Measurements from ENCODE around the gene TRAPPC3L. TPM values are rescaled to one million over a fixed set of nuclear protein-coding genes. Genes with fewer than 3 reads are reported as not detected.

The TRAPPC3L gene
- total RNA-seq, 1 experiment from 2014 or later: not detected

- H4K20me1 ChIP-seq (ENCODE audit: insufficient read depth): no peaks in the 10 kb centered on the region
- DNase-seq (ENCODE audit: low read depth, low spot score) (no peak), ATAC-seq (no peak)
- no peaks in the 10 kb centered on the region for H3K27me3 ChIP-seq (ENCODE audit: insufficient read depth, low read length)
- RAD21 ChIA-PET (ENCODE audit: low non-redundant PET in 1 of 2, low total read pairs in 2 of 2, uncharacterized antibody in 2 of 2, unreplicated experiment in 2 of 2): no interaction called here
- POLR2A ChIA-PET: no interaction called here
- no peak overlapping the region for H3K4me3 ChIP-seq (replicated peaks in 1 of 2; ENCODE audit: low read depth in 1 of 2, low read length in 2 of 2)
- CTCF ChIA-PET: no interaction called here
- no peak overlapping the region for H2AFZ ChIP-seq (ENCODE audit: low read depth, low read length, poor library complexity, severe bottlenecking)
- no peaks in the 10 kb centered on the region for H3K79me2 ChIP-seq (ENCODE audit: insufficient read depth, low read length)
- H3K36me3 ChIP-seq (ENCODE audit: control insufficient read depth in 1 of 2, insufficient read depth in 2 of 2, low read length in 2 of 2): no peaks in the 10 kb centered on the region
- H3K4me2 ChIP-seq (ENCODE audit: low read length): no peak overlapping the region
- H3K9ac ChIP-seq (ENCODE audit: low read length): no peak overlapping the region
- no TSS peak for BruUV-seq (replicated peaks)
- no peaks in the 10 kb centered on the region for H3K4me1 ChIP-seq (ENCODE audit: control insufficient read depth in 1 of 2, insufficient read depth in 2 of 2, low read length in 2 of 2)
- no peaks in the 10 kb centered on the region for H3K9me2 ChIP-seq (ENCODE audit: insufficient read depth)
- intact Hi-C loops (cut with micrococcal nuclease): no loop called here
- no peak overlapping the region for H3K27ac ChIP-seq (ENCODE audit: low read depth, low read length)
- no peaks in the 10 kb centered on the region for H3K9me3 ChIP-seq (ENCODE audit: control insufficient read depth in 1 of 2, insufficient read depth in 1 of 2, low read depth in 1 of 2, low read length in 2 of 2)
- no peak for TF ChIP-seq POLR2A (IDR thresholded peaks at IDR 0.05; ENCODE audit: borderline replicate concordance, extremely low read depth, insufficient read depth, insufficient read length)
- TF ChIP-seq POLR2AphosphoS5 (IDR thresholded peaks at IDR 0.05; ENCODE audit: low read depth, low read length): no peak
- no peak for TF ChIP-seq ZBTB33 (IDR thresholded peaks at IDR 0.05; ENCODE audit: extremely low read depth, insufficient replicate concordance, low read length)
Observed at GRCh38 chr6:116458264-116458663, 87.2 kb downstream of the TRAPPC3L start.

- intact Hi-C loops (cut with micrococcal nuclease): no loop called here
- BruUV-seq (replicated peaks): no TSS peak
- Histone ChIP-seq H3K4me3 (replicated peaks in 1 of 2; ENCODE audit: low read depth in 1 of 2, low read length in 2 of 2) (no peak overlapping the region), H3K9me3 (ENCODE audit: control insufficient read depth in 1 of 2, insufficient read depth in 1 of 2, low read depth in 1 of 2, low read length in 2 of 2) (no peaks in the 10 kb centered on the region), H2AFZ (ENCODE audit: low read depth, low read length, poor library complexity, severe bottlenecking) (no peak overlapping the region), H3K4me1 (ENCODE audit: control insufficient read depth in 1 of 2, insufficient read depth in 2 of 2, low read length in 2 of 2) (no peaks in the 10 kb centered on the region), H3K79me2 (ENCODE audit: insufficient read depth, low read length) (no peaks in the 10 kb centered on the region), H3K9me2 (ENCODE audit: insufficient read depth) (no peaks in the 10 kb centered on the region), H4K20me1 (ENCODE audit: insufficient read depth) (no peaks in the 10 kb centered on the region), H3K27ac (ENCODE audit: low read depth, low read length) (no peak overlapping the region), H3K4me2 (ENCODE audit: low read length) (no peak overlapping the region), H3K27me3 (ENCODE audit: insufficient read depth, low read length) (no peaks in the 10 kb centered on the region), H3K36me3 (ENCODE audit: control insufficient read depth in 1 of 2, insufficient read depth in 2 of 2, low read length in 2 of 2) (no peaks in the 10 kb centered on the region), H3K9ac (ENCODE audit: low read length) (no peak overlapping the region)
- RAD21 ChIA-PET (ENCODE audit: low non-redundant PET in 1 of 2, low total read pairs in 2 of 2, uncharacterized antibody in 2 of 2, unreplicated experiment in 2 of 2): no interaction called here
- POLR2A ChIA-PET: no interaction called here
- CTCF ChIA-PET: no interaction called here
- DNase-seq (ENCODE audit: low read depth, low spot score) (no peak), ATAC-seq (no peak)
- TF ChIP-seq SRF (IDR thresholded peaks at IDR 0.05; ENCODE audit: low read depth) (no peak), POLR2AphosphoS5 (IDR thresholded peaks at IDR 0.05; ENCODE audit: low read depth, low read length) (no peak), POLR2A (IDR thresholded peaks at IDR 0.05; ENCODE audit: borderline replicate concordance, extremely low read depth, insufficient read depth, insufficient read length) (no peak), RAD21 (IDR thresholded peaks at IDR 0.05; ENCODE audit: low read depth) (no peak), ZFX (IDR thresholded peaks at IDR 0.05) (no peak), ZBTB33 (IDR thresholded peaks at IDR 0.05; ENCODE audit: extremely low read depth, insufficient replicate concordance, low read length) (no peak), SIN3A (IDR thresholded peaks at IDR 0.05; ENCODE audit: low read depth) (no peak), ZNF274 (IDR thresholded peaks at IDR 0.05; ENCODE audit: low read depth, low read length) (no peak), CBX3 (IDR thresholded peaks at IDR 0.05; ENCODE audit: low read depth) (no peak), FOSL1 (IDR thresholded peaks at IDR 0.05; ENCODE audit: low read depth) (no peak), TCF7L2 (IDR thresholded peaks at IDR 0.05; ENCODE audit: borderline replicate concordance, extremely low read depth, insufficient read depth, insufficient read length) (no peak)
- TF ChIP-seq, protein P1, sequence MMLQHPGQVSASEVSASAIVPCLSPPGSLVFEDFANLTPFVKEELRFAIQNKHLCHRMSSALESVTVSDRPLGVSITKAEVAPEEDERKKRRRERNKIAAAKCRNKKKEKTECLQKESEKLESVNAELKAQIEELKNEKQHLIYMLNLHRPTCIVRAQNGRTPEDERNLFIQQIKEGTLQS (IDR thresholded peaks at IDR 0.05): no peak
- TF ChIP-seq, protein P2, sequence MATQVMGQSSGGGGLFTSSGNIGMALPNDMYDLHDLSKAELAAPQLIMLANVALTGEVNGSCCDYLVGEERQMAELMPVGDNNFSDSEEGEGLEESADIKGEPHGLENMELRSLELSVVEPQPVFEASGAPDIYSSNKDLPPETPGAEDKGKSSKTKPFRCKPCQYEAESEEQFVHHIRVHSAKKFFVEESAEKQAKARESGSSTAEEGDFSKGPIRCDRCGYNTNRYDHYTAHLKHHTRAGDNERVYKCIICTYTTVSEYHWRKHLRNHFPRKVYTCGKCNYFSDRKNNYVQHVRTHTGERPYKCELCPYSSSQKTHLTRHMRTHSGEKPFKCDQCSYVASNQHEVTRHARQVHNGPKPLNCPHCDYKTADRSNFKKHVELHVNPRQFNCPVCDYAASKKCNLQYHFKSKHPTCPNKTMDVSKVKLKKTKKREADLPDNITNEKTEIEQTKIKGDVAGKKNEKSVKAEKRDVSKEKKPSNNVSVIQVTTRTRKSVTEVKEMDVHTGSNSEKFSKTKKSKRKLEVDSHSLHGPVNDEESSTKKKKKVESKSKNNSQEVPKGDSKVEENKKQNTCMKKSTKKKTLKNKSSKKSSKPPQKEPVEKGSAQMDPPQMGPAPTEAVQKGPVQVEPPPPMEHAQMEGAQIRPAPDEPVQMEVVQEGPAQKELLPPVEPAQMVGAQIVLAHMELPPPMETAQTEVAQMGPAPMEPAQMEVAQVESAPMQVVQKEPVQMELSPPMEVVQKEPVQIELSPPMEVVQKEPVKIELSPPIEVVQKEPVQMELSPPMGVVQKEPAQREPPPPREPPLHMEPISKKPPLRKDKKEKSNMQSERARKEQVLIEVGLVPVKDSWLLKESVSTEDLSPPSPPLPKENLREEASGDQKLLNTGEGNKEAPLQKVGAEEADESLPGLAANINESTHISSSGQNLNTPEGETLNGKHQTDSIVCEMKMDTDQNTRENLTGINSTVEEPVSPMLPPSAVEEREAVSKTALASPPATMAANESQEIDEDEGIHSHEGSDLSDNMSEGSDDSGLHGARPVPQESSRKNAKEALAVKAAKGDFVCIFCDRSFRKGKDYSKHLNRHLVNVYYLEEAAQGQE (IDR thresholded peaks at IDR 0.05; ENCODE audit: low read depth): no peak
Observed at GRCh38 chr6:116456927-116457326, 88.6 kb downstream of the TRAPPC3L start.

Data from HCT116 (cell line).